Vagina (tissue), 2 donors: Measurements from ENCODE around the gene INPP5K. TPM values are rescaled to one million over a fixed set of nuclear protein-coding genes. Genes with fewer than 3 reads are reported as not detected.
"Not testable (repeated sequence)": the region's sequence is repeated elsewhere in the genome, so short reads cannot be mapped to it uniquely, and the experiment has no call there.

Experiments used
- DNase-seq, 2 donors: peaks; one replicate each; pipeline ENCODE4 v3.0.0-alpha.2; 2017; ENCODE audit errors: extremely low spot score in 2 of 2
- H3K27ac ChIP-seq: fragments of 200-600 bp; sonication (generic); one replicate; pipeline ENCODE4 v1.5.1; 2019
- H3K27me3 ChIP-seq: fragments of 200-600 bp; sonication (generic); one replicate; pipeline ENCODE4 v1.5.1; 2019
- H3K36me3 ChIP-seq, 2 donors: fragments of 200-600 bp; sonication (generic); one replicate each; pipeline ENCODE4 v1.5.1; 2017 to 2019
- H3K4me1 ChIP-seq: fragments of 200-600 bp; sonication (generic); one replicate; pipeline ENCODE4 v1.5.1; 2019
- H3K4me3 ChIP-seq, 2 donors: fragments of 200-600 bp; sonication (generic); 1 replicate in 1 of 2; 2 replicates in 1 of 2; pipeline ENCODE4 v1.5.1; 2016 to 2019
- H3K9me3 ChIP-seq: fragments of 200-600 bp; sonication (generic); one replicate; pipeline ENCODE4 v1.5.1; 2019
- POLR2A ChIP-seq, 2 donors: fragments of 450-650 bp; IDR thresholded peaks; one replicate each; pipeline ENCODE4 v1.6.1; 2017; ENCODE audit warnings: antibody characterized with exemption in 2 of 2, mild to moderate bottlenecking in 2 of 2, moderate library complexity in 2 of 2
- POLR2AphosphoS5 ChIP-seq, 2 donors: sonication (generic); formaldehyde crosslinking; IDR thresholded peaks; one replicate each; pipeline ENCODE4 v1.9.0; 2017; ENCODE audit warnings: antibody characterized with exemption in 2 of 2, mild to moderate bottlenecking in 2 of 2, low read depth in 1 of 2; ENCODE audit not compliant: insufficient read depth in 1 of 2
- intact Hi-C: fragments of 100-400 bp; cut with DNase I; formaldehyde crosslinking; loops from one replicate; pipeline ENCODE4 v1.15.1; 2023
- total RNA-seq: library from RNA; depleted of rRNA; stranded (reverse); fragments of >200 nt; gene quantifications from one replicate; pipeline ENCODE4 v1.2.3, GENCODE V29; 2016
- TF ChIP-seq, protein P1 (sequence below), 3 experiments: fragments of 450-650 bp in 2 of 3; fragments of 200-600 bp in 1 of 3; sonication (generic) in 1 of 3; IDR thresholded peaks; one replicate each; pipeline ENCODE4 v1.5.1; 2017 to 2019; ENCODE audit warnings: antibody characterized with exemption in 3 of 3, mild to moderate bottlenecking in 2 of 3, moderate library complexity in 2 of 3

Gene INPP5K
- total RNA-seq, 1 donor from 2014 or later, result 96.0 TPM

DNA sequence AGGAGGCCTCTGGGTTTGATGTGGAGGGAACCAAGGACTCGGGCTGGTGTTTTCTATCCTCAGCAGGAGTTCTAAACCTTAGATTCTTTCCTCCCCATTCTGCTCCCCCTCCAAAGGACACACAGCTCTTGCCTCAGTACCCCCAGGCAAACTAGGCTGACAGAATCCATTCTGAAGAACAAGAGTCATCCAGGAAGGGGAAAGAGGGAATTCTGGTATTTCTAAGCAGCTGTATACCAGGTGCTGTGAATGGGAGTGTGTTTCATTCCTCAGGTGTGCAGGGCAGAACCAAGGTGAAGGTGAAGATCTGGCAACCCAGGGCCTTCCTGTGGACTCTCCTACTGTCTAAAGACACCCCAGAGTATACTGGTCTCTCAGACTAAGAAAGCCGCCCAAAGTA is 4.1 kb downstream of the INPP5K start:
- no peak for TF ChIP-seq POLR2A (IDR thresholded peaks at IDR 0.05)
- no peak for TF ChIP-seq POLR2AphosphoS5 (IDR thresholded peaks at IDR 0.05; ENCODE audit: insufficient read depth in 1 of 2, low read depth in 1 of 2)
- TF ChIP-seq, protein P1, sequence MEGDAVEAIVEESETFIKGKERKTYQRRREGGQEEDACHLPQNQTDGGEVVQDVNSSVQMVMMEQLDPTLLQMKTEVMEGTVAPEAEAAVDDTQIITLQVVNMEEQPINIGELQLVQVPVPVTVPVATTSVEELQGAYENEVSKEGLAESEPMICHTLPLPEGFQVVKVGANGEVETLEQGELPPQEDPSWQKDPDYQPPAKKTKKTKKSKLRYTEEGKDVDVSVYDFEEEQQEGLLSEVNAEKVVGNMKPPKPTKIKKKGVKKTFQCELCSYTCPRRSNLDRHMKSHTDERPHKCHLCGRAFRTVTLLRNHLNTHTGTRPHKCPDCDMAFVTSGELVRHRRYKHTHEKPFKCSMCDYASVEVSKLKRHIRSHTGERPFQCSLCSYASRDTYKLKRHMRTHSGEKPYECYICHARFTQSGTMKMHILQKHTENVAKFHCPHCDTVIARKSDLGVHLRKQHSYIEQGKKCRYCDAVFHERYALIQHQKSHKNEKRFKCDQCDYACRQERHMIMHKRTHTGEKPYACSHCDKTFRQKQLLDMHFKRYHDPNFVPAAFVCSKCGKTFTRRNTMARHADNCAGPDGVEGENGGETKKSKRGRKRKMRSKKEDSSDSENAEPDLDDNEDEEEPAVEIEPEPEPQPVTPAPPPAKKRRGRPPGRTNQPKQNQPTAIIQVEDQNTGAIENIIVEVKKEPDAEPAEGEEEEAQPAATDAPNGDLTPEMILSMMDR (IDR thresholded peaks at IDR 0.05), result no peak
- DNase-seq, result no peak
- peaks cover 69% of the 10 kb centered on the region for H3K4me1 ChIP-seq
- no peaks in the 10 kb centered on the region for H3K27me3 ChIP-seq
- H3K27ac ChIP-seq, result peak overlapping the region; percentile 84
- H3K4me3 ChIP-seq, result no peak overlapping the region
- H3K36me3 ChIP-seq, result peaks cover 0 to 17% of the 10 kb centered on the region in 2 donors
- intact Hi-C loops, result loop anchor here (5.0 kb wide), 1 partner anchor 245 kb away; no protein-coding TSS in a partner anchor
- H3K9me3 ChIP-seq, result no peaks in the 10 kb centered on the region

GRCh38 chr17:1511756-1512321 is 4.6 kb downstream of the INPP5K start:
- H3K9me3 ChIP-seq, result no peaks in the 10 kb centered on the region
- H3K4me1 ChIP-seq, result peaks cover 66% of the 10 kb centered on the region
- TF ChIP-seq POLR2A (IDR thresholded peaks at IDR 0.05) (no peak), POLR2AphosphoS5 (IDR thresholded peaks at IDR 0.05; ENCODE audit: insufficient read depth in 1 of 2, low read depth in 1 of 2) (no peak)
- TF ChIP-seq, protein P1 (IDR thresholded peaks at IDR 0.05), result no peak
- peaks cover 0 to 22% of the 10 kb centered on the region in 2 donors for H3K36me3 ChIP-seq
- intact Hi-C loops, result loop anchor here (5.0 kb wide), 1 partner anchor 245 kb away; no protein-coding TSS in a partner anchor
- H3K27me3 ChIP-seq, result no peaks in the 10 kb centered on the region
- H3K4me3 ChIP-seq, result no peak overlapping the region
- DNase-seq, result no peak
- peak overlapping the region; percentile 84 for H3K27ac ChIP-seq

GRCh38 chr17:1511290-1511689 is 5.1 kb downstream of the INPP5K start:
- Histone ChIP-seq H3K27me3 (no peaks in the 10 kb centered on the region), H3K4me1 (peaks cover 66% of the 10 kb centered on the region), H3K4me3 (no peak overlapping the region), H3K36me3 (peaks cover 0 to 28% of the 10 kb centered on the region in 2 donors), H3K9me3 (no peaks in the 10 kb centered on the region), H3K27ac (peak overlapping the region; percentile 84)
- DNase-seq, result no peak
- intact Hi-C loops, result loop anchor here (5.0 kb wide), 1 partner anchor 244 kb away; no protein-coding TSS in a partner anchor
- TF ChIP-seq, protein P1 (IDR thresholded peaks at IDR 0.05), result no peak
- TF ChIP-seq POLR2AphosphoS5 (IDR thresholded peaks at IDR 0.05; ENCODE audit: insufficient read depth in 1 of 2, low read depth in 1 of 2) (no peak), POLR2A (IDR thresholded peaks at IDR 0.05) (no peak)

DNA sequence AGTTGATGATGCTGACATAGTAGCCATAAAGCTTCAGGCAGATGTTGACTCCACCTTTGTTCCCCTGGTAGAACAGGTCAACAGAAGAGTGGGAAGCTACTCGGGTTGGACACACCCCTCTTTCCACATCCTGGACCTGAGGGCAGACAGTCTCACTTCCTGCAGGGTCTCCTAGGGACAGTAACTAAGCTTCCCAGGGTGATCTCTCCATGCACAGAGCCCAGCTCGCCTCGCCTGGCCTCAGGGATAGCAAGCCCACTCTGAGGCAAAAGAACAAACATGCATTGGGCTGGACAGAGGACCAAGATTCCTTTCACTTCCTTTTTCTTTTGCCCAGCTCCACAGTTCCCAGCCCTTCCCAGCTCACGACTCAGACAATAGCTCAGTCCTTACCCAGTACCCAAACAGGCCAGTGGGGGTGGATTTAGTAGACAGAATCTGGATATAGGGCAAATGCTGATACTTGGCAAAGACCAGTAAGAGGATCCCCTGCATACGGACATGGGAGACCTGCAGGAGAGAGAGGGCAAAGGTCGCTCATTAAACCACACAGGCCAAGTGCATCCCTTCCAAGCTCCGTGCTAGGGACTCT is 7.0 kb downstream of the INPP5K start:
- peaks cover 0 to 32% of the 10 kb centered on the region in 2 donors for H3K36me3 ChIP-seq
- H3K27me3 ChIP-seq, result no peaks in the 10 kb centered on the region
- no peak for DNase-seq
- no peak overlapping the region for H3K27ac ChIP-seq
- peaks cover 48% of the 10 kb centered on the region for H3K4me1 ChIP-seq
- TF ChIP-seq, protein P1 (IDR thresholded peaks at IDR 0.05), result no peak
- no peak for TF ChIP-seq POLR2AphosphoS5 (IDR thresholded peaks at IDR 0.05; ENCODE audit: insufficient read depth in 1 of 2, low read depth in 1 of 2)
- no peak for TF ChIP-seq POLR2A (IDR thresholded peaks at IDR 0.05)
- intact Hi-C loops, result no loop called here
- H3K9me3 ChIP-seq, result no peaks in the 10 kb centered on the region
- H3K4me3 ChIP-seq, result no peak overlapping the region

DNA sequence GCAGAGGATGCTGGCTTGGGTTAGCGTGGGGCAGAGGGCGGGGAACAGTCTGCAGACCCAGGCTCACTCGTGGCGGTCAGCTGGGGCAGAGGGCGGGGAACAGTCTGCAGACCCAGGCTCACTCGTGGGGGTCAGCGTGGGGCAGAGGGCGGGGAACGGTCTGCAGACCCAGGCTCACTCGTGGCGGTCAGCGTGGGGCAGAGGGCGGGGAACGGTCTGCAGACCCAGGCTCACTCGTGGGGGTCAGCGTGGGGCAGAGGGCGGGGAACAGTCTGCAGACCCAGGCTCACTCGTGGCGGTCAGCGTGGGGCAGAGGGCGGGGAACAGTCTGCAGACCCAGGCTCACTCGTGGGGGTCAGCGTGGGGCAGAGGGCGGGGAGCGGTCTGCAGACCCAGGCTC is 7.7 kb downstream of the INPP5K start:
- H3K27ac ChIP-seq, DNase-seq, H3K4me3 ChIP-seq, H3K9me3 ChIP-seq, H3K27me3 ChIP-seq, intact Hi-C loops: not testable (repeated sequence)
- peaks cover 42% of the 10 kb centered on the region for H3K4me1 ChIP-seq
- peaks cover 0 to 32% of the 10 kb centered on the region in 2 donors for H3K36me3 ChIP-seq
